NOMO-1 treated with dmso at 0.1 percent for 144 hours (cell line): ENCODE measurements around the gene STK32B.
"Not testable (repeated sequence)": the region's sequence is repeated elsewhere in the genome, so short reads cannot be mapped to it uniquely, and the experiment has no call there.

Experiments
- DNase-seq: peaks from one replicate; lab custom pipeline; 2025; ENCODE audit not compliant: unreplicated experiment; lab: John Stamatoyannopoulos, UW

Gene STK32B

GRCh38 chr4:5424211-5424610, 372.9 kb downstream of the STK32B start:
- no peak for DNase-seq

- no peak for DNase-seq
Measured at GRCh38 chr4:5424901-5425300, 373.6 kb downstream of the STK32B start.

GRCh38 chr4:5429747-5430146, 378.5 kb downstream of the STK32B start:
- no peak for DNase-seq

GRCh38 chr4:5433196-5433595, 381.9 kb downstream of the STK32B start:
- DNase-seq, result no peak

GRCh38 chr4:5435201-5435600, 383.9 kb downstream of the STK32B start:
- DNase-seq, result no peak

DNA sequence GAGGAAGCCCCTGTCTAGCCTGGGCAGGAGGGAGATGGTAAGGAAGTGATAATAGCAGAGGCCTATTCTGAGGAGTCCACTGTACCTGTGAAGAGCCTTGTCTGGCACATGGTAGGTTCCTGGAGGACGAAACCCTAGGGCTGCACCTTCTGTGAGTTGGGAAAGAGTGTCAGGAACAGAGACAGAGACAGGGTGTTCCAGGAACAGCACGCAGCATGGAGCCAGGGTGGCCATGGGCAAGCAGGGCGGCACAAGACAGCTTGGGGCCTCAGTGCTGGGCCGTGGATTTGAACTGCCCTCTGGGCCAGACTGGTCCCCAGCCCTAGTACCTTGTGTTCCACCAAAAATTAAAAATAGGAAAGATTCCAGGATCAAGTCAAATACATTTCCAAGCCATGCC, 384.5 kb downstream of the STK32B start:
- no peak for DNase-seq

DNA sequence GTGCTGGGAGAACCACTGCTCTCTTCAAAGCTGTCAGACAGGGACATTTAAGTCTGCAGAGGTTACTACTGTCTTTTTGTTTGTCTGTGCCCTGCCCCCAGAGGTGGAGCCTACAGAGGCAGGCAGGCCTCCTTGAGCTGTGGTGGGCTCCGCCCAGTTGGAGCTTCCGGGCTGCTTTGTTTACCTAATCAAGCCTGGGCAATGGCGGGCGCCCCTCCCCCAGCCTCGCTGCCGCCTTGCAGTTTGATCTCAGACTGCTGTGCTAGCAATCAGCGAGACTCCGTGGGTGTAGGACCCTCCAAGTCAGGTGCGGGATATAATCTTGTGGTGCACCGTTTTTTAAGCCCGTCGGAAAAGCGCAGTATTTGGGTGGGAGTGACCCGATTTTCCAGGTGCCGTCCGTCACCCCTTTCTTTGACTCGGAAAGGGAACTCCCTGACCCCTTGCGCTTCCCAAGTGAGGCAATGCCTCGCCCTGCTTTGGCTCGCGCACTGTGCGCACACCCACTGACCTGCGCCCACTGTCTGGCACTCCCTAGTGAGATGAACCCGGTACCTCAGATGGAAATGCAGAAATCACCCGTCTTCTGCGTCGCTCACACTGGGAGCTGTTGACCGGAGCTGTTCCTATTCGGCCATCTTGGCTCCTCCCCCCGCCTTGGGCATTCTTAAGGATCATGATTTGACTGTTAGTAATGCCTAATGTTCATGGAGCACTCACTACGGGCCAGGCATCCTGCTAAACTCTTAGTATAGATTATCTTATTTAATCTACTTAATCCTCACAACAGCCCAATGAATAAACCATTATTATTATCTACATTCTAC, 392.9 kb downstream of the STK32B start:
- not testable (repeated sequence) for DNase-seq

GRCh38 chr4:5444918-5445517, 393.7 kb downstream of the STK32B start:
- DNase-seq, result no peak

DNA sequence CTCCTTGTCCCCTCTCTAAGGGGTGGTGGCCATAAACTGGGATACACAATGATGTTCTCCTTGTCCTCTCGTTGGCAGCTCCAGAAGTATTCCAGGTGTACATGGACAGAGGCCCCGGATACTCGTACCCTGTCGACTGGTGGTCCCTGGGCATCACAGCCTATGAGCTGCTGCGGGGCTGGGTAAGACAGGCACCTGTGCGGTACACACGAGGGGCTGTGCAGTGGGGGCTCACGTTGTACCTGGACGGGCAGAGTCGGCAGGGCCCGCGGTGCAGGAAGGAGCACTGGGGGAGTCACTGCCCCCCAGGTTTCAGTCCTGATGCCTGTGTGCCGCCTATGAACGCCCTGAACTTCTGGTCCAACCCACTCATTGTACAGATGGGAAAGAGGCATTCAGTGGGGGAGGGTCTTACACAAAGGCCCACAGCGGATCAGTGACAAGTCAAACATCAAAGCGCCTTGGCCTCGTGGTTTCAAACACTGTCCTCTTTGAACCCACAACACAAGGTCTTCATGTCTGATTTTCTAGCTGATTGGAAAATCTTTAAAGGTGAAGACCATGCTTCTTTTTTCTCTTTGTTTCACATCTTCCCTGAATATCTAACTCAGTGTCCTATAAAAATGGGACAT, 395.4 kb downstream of the STK32B start:
- DNase-seq, result no peak

DNA sequence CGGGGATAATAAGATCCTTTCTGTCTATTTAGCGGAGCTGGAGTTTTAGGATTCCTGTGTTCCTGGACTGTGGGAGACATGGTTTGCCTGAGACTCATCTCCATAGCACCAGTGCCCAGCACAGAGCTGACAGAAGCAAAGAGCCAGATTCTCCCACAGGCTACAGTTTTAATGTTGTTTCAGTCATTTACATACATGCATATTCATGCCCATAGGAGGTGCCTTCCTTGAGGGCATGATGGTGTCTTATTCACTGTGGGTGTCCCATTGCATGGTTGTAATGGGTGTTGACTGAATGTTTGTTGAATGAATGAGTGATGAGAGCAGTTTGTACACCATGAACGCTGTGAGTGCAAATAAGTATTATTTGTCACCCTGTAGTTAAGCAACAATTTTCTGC, 396.5 kb downstream of the STK32B start:
- DNase-seq, result no peak

DNA sequence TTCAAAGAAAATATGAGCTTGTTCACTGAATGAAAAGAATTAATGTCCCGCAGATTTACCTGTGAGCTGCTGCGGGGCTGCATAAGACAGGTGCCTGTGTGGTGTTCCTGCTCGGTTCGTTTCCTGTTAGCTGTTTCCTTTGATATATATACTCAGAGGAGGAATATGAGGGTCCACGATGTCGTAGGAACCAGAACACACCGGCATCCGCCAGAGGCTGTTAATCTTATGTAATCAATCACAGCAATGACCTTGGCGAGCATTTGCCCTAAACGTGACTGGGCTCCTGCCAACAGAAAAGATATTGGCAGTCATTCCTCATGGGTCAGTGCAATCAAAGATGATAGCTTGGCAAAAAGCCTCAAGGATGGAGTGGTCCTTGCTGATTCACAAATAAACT, 396.9 kb downstream of the STK32B start:
- DNase-seq, result no peak

- DNase-seq, result no peak
Measured at GRCh38 chr4:5451243-5451642, 400.0 kb downstream of the STK32B start.

- DNase-seq, result no peak
Measured at GRCh38 chr4:5452156-5452555, 400.9 kb downstream of the STK32B start.

GRCh38 chr4:5455003-5455585, 403.8 kb downstream of the STK32B start:
- DNase-seq, result no peak

DNA sequence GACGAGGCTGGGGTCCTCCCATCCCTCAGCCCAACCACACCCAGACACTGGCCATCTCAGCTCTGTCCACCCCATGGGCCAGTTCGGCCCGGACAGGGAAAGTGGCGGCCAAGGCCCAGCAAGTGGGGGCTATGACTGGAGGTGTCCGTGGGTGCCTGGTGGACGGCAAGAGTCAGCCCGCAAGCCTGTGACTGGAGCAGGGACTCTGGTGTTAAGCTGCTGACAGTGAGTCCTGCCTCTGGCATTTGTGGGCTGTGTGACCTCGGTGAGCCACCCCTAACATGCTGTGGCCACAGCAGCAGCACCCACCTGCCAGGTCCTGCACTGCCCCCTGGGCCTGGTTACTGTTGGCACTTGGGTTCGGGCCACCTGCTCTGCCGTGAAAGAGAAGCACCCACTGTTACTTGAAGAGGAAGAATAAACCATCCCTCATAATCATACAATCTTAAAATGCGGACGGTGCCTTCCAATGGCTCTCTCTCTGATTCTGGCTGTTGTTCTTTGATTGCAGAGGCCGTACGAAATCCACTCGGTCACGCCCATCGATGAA, 405.1 kb downstream of the STK32B start:
- DNase-seq, result no peak

DNA sequence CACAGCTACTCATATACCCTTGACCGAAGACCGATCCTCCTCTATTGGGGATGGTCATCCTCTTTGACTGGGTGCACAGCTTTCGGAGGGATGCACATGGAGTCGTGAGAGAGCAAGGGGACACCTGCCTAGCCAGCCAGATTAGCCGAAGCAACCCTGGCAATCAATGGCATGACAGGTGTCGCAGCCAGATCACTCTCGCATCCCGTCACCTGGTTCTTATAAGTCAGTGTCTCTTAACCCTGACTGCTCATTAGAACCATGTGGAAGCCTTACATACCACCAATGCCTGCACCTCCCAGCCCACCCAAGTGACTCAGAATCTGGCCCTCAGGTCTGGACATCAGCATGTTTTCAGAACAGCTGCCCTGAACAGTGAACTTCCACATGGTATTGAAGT, 407.4 kb downstream of the STK32B start:
- DNase-seq, result no peak

DNA sequence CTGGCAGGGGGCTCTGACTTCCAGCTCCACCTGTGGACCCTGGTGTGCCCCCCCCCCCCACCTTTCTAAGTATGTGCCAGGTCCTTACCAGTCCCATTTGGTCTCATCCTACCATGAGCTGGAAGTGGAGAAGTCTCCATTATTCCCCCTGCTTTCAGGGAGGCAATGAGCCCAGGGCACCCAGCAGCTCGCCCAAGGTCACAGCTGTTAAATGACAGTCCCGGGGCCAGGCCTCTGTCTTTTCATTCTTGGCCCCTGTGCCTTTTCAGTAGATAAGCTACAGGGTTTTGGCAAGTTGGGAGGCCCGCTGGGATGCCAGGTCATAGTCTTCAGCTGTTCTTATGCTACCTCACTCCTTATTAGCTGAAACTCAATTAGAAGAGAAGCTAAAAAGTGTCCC, 408.0 kb downstream of the STK32B start:
- no peak for DNase-seq

DNA sequence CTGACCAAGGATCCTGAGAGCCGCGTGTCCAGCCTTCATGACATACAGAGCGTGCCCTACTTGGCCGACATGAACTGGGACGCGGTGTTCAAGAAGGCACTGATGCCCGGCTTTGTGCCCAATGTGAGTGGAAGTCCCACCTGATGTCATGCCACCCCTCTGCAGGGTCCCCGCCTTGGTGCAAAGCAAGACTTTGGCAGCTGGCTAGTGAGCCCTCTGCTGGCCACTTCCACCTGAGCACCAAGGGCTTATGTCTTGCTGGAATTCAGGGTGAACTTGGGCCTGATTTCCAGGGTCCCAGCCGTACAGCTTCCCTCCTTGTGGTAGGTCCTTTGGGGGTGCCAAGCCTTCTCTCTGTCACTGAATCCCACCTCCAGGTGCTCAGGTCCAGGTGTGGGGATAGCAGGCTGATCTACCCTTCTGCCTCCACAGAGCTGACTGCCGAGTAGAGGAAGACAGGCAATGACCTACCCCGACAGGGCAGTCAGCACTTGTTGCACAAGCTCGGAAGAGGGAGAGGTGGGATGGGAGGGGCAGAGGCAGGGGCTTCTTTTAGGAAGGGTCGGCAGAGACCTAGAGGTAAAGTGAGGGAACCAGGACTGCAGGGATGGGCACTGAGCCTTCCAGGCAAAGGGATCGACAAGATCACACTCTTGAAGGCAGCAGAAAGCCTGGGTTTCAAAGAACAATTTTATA, 409.0 kb downstream of the STK32B start:
- no peak for DNase-seq

DNA sequence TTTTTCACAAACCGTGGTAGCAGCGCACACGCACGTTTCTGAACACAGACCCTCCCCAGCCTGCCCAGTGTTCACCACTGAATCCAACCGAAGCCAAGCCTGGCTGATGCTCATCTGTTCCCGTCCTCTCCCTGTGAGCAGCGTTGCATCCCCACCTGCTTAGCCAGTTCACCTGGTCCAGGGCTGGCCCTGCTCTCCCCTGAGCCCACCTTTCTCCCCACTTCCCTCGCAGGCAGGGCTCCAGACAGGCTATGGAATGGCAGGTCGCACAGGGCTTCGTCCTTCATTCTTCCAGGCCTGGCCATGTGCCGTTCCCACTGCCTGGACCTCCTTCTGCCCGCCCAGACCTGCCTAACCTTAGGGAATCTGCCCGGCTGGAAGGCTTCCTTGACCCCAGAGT, 410.2 kb downstream of the STK32B start:
- no peak for DNase-seq

- DNase-seq, result no peak
Measured at GRCh38 chr4:5462254-5462835, 411.1 kb downstream of the STK32B start.

GRCh38 chr4:5462896-5463295, 411.6 kb downstream of the STK32B start:
- DNase-seq, result no peak
